SIG-M5 treated with dmso at 0.1 percent for 504 hours (cell line): Measurements from ENCODE around the gene SLC9C1.
A peak's percentile ranks its signal among the peaks of the same experiment; 100 is the strongest.

Source experiments
- DNase-seq: peaks from one replicate; lab custom pipeline; 2025; ENCODE audit not compliant: unreplicated experiment; lab: John Stamatoyannopoulos, UW

SLC9C1 gene

DNA sequence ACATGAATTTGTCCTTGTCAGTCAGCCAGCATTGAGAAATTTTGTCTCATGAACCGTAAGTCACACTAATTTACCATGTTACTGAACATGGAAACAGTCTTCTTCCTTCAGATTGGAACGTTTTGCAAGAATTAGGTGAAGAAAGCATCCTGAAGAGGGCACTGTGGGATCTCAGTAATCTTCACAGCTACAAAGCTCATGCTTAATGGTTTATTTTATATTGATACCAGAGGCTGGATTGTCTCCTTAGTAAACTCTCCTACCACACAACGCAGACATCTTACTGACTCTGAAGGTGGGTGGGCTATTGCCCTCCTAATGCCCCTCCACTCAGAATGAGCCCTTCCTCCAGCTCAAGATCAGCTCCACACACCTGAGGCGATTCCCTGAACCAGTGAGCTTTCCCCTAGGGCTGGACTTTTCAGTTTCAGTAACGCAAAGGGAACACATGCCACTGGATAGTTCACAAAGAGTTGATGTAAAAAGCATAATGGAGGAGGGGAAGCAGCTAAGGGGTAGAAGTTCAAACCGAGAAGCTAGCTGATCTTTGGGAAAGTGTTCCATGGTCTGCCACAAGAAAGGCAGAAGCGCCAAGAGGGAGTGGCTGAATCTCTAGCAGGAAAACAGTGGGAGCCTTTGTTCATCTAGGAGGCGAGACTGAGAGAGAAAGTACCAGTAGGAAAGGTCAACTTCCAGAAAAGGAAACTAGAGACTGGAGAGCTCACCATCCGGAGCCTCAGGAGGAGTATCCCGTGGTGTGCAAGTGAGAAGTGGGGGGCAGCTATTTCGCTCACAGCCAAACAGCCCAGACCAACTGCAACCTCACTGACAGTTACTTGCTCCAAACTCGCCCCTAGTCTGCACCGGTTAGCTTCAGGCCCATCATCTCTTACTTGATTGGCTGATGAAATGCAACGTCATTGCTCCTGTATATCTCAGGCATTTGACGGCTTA lies at the start of gene SLC9C1:
TSS of gene SLC9C1 (minus strand) at position 849 of the 954 bp plus-strand sequence. CDS start 7,425 bp downstream, outside the sequence.
- peak; percentile 78 for DNase-seq

DNA sequence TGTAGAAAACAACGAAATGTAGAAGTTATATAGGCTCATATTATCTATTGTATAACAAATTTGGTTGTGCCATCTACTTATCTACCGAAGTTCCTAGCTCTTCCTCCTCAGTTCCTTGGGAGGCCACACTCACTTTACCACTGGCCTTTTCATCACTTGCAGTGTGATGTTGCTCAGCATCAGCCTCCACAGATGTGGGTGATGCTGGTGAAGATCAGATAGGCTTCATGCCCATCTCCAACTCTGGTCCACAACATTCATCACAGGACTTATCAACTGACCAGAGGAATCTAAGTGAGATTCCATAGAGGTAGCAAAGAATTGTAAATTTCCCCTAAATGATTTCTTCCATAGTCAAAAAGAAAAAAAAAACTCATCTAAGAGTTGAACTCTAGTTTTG lies 47.4 kb upstream of the SLC9C1 start:
- no peak for DNase-seq

DNA sequence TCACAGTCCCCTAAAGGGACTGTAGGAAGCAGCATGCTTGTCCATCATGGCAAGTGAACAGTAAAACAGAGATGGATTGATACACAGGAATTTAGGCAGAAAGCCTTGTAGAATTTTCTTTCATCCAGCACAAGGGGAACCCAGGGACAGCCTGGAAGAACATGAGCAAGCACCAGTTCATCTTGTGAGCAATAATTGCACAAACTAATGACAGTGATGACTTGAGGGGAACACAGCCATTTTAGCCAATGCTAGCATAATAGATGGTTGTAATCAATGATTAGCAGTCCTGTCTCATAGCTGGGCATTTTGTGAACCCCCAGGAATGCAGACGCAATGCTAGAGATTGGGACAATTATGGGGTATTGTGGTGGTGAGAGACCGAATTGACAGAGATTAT lies 45.6 kb upstream of the SLC9C1 start:
- no peak for DNase-seq

DNA sequence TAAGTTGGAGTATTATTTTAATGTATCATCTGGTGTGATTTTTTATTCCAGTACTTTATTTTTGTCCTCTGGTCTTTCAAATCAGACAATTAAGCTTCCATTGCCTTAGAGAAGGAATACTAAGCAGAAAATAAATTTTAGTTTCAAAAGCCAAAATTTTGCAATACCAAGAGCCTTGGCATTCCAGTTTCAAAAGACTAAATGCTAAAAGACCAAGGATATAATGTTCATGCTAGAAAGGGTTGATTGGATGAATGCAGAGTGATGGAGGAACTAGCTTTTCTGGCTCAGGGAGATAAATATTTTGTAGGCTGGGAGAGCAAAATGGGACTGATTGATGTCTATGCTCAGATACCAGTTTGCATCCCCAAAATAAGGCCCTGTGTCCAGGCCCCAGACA lies 45.1 kb upstream of the SLC9C1 start:
- no peak for DNase-seq

DNA sequence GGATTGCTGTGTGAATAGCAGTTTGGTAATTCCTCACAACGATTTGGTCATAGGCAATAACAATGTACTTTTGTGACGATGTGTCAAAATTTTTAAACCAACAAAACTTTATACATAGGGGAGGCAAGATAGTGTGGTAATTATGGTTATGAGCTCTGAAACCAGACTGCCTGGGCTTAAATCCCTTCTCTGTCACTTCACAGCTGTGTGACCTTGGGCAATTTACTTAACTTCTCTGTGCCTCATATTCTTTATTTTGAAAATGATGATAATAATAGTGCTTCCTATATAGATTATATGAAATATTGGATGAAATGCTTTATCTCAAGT lies 44.7 kb upstream of the SLC9C1 start:
- DNase-seq, result no peak

DNA sequence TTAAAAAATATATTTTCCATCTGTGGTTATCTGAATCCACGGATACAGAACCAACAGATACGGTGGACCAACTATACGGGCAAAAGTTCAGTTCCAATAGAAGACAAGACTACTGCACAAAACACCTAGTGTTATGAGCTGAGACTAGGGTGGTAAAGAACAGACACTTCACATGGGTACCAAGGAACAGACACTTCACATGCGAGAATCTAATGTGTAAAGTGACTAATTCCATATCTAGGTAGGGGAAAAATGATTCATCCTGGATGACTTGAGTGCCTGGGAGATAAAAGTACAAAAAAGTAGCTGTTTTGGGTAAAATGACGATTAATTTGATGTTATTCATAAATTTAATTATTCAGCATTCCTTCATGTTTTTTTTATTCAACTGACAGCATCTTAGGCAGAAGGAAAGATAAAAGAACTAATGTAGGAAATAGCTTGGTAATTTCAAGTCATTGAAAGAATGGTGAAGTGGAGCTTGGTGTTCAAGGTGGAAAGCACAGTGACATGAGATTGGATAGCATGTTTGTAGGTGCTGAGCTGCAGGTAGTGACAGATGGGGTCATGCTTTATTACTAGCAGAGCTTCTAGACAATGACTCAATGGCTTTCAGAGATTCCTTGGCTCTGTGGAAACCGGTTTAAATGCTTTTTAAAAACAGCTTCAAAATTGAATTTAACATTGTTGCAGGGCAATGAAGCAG lies 44.2 kb upstream of the SLC9C1 start:
- DNase-seq, result no peak

DNA sequence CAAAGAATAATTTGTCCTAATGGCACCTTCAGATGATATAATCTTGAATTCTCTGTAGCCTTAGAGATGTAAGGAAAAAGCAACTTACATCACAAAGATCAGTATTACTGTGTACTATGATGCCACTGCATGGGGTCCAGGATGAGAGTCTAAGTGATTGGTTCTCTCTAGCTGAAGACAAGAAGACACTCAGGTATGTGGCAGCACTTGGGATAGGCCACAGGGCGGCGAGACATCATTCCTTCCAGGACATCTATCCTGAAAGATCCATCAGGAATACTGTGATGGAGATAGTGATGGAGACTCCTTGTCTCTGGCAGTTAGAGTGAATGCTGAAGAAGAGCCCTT lies 41.4 kb upstream of the SLC9C1 start:
- no peak for DNase-seq

DNA sequence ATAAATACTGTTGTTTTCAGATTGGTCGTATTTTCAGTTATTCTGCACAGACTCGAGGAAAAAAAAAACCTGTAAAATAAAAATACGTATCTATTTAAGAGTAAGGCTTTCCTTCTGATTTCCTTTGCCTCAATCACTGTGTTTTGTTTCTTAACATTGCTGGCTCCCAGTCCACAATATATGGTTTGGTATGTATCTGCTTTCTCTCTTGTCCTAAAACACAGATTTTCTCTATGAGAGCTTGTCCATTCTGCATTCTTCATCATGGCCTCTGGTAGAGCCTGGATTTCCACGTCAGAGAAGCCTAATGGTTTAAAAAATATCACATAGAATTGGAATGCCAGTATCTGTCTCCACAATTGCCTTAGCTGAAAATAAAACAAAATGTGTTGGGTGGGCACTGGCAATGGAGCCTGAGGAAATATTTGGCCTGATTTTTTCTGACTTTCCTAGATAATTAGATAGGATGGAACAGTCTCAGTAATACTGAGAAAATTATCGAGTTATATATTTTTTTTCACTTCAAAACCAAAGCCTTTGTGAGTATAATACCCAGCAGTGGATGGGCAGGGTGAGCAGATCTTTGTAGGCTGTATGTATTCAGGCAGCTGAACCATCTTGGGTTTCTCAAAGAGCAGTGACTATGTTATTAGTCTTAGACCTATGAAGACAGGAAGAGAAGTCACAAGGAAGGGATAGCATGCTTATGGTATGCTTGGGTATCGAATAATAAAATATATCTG lies 40.8 kb upstream of the SLC9C1 start:
- DNase-seq, result no peak

DNA sequence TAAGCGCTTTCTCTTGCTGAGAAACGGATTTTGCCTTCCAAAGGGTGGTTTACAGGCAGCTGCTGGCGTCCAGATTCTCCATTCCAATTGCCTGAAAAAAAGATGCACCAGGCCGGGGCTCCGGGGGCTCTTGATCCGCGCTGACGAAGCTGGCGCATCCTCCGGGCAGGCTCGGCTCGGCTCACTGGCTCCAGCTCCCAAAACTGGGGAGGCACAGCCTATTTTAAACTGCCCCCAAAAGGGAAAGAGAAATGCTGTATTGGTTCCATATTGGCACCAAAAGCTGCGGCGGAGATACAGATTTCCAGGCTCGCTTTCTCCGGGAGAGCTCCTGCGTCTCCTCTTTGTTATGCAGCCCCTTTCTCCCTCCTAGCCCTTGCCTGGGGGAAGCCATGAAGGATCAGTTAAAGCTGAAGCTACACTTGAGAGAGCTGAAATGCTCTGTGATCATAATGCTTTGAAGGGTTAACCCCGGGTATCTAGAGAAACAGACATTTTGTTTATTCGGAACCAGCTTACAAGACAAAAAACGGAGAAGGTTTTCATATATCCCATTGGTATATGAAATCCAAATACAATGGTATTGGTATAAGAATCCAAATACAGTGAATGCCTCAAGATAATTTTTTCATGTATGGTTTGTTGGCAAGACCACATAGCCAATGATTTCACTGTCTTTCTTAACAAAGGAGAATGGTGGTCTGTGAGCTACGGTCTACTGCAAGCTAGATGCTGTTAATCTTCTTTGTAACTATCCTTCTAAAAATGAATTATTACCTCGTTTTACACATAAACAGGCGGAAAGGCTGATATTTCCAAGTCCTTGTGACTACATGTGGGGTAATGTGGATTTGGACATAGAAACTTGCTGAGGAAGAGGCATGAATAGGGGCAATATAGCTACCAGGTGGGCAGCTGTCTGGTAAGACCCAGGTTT lies 39.6 kb upstream of the SLC9C1 start:
- DNase-seq, result no peak

DNA sequence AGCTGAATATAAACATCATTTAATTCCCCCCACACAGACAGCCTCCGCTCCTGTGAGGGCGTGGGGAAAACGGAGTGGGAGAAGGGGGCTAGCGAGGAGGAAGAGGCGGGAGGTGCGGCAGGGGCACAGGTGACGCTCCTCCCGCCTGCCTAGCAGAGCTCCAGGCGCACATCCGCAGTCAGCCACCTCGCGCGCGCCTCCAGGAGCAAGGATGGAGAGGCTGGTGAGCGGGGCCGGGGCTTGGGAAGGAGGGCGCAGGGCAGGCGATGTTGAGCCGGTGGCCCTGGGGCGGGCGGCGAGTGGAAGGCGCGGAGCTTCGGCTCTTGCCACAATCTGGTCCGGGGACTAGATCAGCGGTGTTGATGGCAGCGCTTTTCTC lies 39.0 kb upstream of the SLC9C1 start, which contains the start of gene CD200:
TSS of gene CD200 (plus strand) at position 155 of the 379 bp plus-strand sequence. CDS start at position 212, 57 bp downstream.
- no peak for DNase-seq

DNA sequence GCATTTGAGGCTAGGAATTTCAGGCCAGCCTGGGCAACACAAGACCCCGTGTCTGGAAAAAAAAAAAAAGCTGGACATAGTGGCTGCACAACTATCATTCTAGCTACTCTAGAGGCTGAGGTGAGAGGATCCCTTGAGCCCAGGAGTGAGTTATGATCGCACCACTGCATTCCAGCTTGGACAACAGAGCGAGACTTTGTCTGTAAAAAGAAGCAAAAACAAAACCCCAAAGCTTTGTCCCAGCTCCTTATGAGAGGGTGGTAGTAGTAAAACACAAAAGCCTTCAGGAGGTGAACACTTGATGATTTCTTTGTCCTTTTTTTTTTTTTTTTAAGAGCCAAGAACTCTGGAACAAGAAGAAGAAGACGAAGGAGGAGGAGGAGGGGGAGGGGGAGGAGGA lies 37.8 kb upstream of the SLC9C1 start:
- no peak for DNase-seq

DNA sequence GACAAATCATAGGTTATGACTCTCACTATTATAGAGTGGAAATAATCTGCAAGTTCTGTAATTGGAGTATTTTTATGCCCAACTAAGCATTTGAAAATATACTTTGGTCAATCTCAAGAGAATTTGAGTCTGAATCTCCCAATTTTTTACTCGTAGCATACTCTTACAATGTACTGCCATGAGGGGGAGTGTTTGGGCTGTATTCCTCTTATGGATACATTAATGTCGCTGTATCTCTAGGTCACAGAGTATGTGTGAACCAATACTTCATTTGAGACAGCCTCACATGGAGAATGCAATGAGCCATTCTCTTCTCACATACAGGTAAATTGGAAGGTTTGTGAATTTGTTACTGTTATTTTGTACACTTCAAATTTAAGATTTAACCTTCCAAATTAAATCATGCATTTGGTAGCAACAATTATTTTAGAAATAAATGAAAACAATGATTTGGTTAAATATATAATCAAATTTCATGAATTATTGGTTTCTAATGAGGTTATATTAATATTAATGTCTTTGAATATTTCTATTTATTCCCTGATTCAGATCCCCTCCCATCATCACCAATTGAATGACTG lies 33.4 kb upstream of the SLC9C1 start:
- DNase-seq, result peak; percentile 88

DNA sequence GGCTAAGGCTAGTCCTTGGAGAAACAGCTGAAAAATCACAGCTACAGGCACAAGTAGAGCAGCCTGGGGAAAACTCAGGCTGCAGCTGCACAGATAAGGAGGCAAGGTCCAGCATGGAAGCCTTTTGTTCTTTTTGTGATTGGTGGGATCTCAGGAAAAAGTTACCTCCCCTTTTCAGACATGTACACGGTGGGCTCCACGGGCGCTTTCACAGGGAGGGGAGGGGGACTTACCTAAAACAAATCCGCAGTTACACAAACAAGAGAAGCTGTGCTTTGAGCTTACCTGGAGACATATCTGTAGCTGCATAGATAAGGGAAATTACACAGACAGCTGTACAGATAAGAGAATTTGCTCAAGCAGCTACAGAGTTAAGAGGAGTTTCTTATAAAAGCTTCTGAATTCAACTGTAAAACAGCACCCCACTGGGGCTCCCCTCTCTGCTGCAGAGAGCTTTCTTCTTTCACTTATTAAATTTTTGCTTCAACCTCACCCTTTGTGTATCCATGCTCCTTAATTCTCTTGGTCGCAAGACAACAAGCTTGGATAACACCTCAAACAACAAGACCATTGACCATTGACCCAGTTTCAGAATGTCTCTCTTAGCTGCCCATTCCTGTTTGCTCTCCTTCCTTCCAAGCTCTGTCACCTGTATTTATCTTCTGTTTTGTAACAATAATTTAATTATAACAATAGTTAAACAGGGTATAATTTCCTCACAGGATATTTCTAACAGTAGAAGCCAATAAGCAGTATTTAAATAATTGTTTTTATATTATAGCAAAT lies 28.0 kb upstream of the SLC9C1 start:
- no peak for DNase-seq

DNA sequence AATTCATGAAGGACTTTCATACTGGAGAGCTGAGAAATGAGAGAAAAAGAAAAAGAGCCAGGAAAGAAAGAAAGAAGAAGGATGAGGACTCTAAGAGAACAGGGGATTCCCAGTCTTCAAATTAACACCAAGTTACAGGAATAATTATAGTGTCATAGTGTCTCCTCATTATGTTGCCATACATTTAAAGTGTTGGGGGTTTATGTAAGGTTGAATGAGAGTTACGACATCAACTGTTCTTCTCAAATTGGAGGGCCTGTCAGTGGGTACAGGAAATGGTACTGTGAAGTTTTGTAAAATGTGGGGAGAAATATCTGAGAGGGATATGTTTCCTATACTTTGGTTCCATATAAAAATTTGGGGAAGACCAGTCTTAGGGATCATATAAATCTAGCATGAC lies 26.7 kb upstream of the SLC9C1 start:
- DNase-seq, result peak; percentile 82

DNA sequence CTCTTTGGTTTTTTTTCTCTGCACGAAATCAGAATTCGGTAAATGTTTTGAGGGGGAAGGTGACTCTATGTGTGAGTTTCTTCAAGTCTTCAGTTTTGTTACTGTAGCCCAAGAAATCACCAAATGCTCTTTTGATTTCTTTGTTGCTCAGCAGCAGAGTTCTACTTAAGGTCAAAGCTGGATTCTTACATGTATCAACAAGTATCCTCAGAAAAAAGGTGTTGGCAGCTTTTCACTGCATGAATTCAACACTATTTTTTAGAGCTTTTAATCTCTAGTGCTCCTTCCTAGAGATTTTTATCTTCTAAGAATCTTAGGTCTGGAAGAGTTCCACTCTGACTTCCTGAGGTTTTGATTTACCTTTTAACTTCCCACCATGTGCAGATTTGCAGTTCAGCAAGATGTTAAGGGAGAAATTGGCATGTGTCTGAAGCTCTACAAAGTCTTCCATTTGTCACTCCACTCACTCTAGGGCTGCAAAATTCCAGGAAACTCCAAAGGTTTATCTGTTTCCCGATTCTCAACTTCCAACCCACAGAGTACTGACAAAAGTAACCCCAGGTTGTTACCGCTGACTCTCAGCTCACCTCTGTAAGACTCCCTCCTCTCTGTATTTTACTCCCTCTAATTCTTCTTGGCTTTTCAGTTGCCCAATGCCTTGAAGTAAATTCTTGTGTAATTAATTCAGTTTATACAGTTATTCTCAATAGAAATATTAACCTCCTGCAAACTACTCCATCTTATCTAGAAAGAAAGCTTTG lies 25.7 kb upstream of the SLC9C1 start:
- DNase-seq, result no peak

DNA sequence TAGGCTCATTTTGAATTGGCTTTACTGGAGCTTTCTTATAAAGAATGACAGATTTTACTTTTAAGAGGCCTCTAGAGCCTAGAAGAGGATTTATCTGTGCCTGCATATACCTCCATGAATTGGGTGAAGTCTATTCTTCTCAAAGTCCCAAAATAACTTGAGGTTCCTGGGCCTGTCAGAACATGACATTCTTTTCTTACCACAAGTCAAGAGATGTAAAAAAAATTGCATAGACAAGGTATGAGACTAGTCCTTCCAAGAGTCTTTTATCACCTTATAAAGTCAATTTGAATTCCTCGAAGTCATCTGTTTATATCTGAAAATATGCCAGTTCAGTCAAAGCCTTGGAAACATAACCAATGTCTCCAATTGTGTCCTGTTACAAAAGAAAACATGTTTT lies 21.8 kb upstream of the SLC9C1 start:
- no peak for DNase-seq

DNA sequence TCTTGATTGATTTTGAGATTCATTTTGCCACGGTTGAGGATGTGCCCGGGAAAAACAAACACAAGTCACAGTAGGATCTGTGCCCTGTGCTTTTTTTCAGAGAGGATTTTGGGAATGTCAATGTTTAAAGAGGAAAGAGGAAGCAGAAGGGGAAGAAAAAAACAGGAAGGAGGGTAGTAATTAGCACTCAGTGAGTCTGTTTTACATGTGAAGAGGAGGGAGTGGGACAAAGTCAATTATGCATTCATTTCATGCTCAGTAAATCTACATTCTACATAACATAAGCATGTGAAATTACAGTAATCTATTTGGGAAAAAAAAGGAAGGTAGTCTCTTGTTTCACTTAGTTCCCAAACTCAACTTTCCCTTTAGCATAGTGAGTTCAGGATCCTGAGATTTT lies 20.6 kb upstream of the SLC9C1 start:
- DNase-seq, result no peak

DNA sequence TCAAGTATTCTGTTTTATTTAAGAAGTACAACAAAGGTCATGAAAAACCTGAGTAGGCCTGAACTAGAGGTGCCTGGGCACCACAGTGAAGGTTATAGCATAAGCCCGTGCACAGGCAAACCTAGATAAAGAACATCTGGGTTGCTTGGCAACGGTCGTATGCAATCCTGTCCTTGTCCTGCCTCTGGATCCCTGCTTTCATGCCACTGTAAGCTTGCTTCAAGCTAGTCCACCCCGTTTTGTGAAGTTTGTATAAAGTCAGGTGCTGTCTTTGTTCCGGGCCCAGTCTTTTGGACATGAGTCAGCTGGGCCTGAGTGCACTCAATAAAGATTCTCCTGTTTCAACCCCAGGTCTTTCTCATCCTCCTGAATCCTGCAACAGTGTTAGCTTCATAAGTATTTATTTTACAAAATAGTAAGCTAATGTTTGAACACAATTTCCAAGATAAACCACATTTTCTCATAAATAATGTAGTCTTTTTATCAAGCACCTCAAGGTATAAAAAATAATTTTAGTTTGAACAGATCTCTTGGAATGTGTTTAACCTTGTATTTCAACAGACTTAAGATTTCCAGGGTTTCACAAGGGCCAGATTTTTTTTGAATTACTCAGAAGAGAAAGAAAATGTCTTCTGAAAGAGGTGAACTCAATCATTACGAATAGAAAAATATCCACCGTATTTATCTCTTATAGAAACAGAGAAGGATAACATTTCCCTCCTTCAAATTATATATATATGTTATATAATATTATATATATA lies 14.3 kb upstream of the SLC9C1 start:
- no peak for DNase-seq
